HG03095 (cell line): ENCODE measurements around the gene TFF3.

Experiments used
- ATAC-seq: cut with Tn5 transposase; IDR thresholded peaks from one replicate; pipeline ENCODE4 v1.9.1; 2021; ENCODE audit warnings: moderate library complexity; ENCODE audit not compliant: unreplicated experiment

TFF3 gene

DNA sequence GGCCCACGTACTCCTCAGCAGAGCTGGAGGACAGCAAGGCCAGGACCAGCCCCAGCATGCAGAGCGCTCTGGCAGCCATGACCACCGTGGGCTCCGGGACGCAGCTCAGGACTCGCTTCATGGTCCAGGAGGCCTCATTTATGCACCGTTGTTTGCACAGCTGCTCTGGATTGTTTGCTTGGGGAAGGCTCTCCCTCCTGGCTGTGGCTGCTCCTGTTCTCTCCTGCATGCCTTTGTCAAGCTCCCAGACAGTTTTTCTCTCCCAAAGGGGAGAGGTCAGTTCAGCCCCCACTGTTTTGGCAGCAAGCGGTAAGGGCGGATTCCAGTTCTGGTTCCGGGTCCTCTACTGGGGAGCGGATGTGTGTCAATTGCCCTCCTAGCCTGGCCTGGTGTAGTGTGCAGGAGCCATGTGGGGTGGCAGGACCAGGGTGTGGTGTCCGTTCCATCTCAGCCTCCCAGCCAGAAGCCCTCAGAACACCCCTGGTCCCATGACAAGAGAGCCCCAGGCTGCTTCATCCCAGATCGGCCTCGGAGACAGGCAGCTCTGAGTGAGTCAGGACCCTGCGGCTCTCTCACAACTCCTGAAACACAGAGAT, at the start of gene TFF3:
TFF3 (minus strand) TSS at position 114 of the 596 bp plus-strand sequence; CDS start at position 79, 35 bp downstream.
- ATAC-seq, result no peak

GRCh38 chr21:42364304-42364865, 49.2 kb upstream of the TFF3 start:
- no peak for ATAC-seq

DNA sequence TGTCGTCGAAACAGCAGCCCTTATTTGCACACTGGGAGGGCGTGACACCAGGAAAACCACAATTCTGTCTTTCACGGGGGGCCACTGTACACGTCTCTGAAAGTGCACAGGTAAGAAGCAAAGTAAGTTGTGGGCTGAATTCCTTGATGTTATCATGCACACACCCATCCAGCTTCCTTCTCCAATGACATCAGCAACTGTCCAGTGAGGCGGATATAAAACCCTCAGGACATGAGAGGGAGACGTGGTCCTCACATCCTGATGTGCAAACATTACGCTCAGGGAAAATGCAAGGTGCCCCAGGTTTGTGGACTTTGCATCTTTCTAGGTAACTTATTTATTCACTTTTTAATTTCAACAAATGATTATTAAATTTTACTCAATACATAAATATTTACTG, 48.1 kb upstream of the TFF3 start:
- ATAC-seq, result no peak

GRCh38 chr21:42362700-42363099, 47.5 kb upstream of the TFF3 start:
- ATAC-seq, result no peak

DNA sequence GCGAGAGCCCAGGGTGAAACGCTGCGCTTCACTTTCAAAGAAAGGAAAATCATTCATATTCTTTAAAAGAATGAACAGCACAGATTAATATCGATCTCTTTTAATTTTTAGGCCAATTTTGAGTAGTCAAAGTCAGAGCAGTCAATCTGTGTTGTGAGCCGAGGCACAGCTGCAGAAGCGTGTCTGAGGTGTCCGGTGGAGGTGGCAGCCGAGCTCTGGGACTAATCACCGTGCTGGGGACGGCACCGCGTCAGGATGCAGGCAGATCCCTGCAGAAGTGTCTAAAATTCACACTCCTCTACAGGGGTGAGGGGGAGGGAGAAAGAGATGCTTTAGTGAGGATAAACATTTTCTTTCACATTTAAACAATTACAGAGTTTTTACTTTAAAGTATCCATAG, 47.0 kb upstream of the TFF3 start:
- no peak for ATAC-seq

GRCh38 chr21:42361286-42361685, 46.1 kb upstream of the TFF3 start:
- no peak for ATAC-seq

GRCh38 chr21:42360317-42360716, 45.1 kb upstream of the TFF3 start:
- no peak for ATAC-seq

DNA sequence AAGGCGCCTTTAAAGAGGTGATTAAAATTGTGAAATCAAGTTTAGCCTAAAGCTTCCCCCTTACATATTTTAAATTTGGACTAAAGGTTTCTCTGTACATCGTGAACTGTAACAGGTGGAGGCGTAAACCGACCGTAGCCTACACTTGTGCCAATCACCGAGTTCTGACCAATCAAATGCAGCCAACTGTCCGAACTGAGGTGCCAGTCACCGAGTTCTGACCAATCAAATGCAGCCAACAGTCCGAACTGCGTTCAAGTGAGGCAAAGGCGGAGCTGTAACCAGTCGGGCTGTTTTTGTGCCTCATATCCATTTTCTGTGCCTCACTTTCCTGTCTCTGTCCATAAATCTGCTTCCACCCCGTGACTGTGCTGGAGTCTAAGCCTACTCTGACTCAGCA, 43.7 kb upstream of the TFF3 start:
- ATAC-seq, result no peak

DNA sequence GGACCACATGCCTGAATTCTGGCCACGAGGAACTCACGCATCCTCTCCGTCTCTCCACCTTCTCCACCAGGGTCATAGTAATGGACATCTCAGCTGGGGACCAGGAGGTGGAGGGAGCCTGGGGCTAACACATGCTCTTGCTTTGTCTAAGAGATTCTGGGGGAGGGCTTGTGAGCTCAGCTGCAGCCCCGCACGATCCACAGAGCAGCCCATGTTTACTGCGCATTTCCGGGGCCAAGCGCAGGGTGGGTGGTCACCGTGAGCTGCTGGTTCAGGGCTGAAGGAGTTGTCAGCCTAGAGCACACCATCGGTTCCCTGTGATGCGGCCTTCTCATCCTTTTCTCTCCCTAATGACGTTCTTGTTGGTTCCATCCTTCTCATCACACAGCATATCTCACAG, 43.1 kb upstream of the TFF3 start:
- ATAC-seq, result no peak

DNA sequence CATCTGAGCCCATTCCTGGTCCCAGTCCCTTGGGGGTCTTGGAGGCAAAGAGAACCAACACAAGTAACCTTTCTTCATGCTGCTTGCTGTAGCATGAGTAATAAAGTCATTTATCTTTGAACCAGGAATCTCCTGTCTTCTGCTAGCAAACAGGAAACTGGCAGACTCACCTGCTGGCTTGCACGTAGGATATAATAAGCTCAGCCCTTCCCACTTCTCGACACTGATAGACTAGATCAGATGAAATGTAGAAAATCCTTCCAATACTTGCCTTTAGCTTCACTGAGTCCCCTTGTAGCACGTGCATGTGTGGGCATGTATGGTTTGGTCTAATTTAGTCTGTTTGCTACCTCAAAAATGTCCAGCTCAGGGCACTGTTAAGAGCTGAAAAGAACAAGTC, 42.1 kb upstream of the TFF3 start:
- ATAC-seq, result no peak

- ATAC-seq, result no peak
Observed at GRCh38 chr21:42356650-42357049, 41.4 kb upstream of the TFF3 start.

DNA sequence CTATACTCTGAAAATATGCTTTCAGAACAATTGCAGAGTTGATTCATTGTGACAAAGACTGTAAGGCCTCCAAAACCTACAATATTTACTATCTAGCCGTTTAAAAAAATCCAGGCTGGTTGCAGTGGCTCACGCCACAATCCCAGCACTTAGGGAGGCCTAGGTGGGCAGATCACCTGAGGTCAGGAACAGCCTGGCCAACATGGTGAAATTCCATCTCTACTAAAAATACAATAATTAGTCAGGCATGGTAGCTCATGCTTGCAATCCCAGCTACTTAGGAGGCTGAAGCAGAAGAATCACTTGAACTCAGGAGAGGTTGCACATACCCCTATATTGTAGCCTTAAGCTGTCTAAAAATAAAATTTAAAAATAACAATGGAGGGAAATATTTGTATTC, 40.8 kb upstream of the TFF3 start:
- ATAC-seq, result no peak

- no peak for ATAC-seq
Observed at GRCh38 chr21:42353623-42354022, 38.4 kb upstream of the TFF3 start.

- no peak for ATAC-seq
Observed at GRCh38 chr21:42352441-42353095, 37.4 kb upstream of the TFF3 start.

DNA sequence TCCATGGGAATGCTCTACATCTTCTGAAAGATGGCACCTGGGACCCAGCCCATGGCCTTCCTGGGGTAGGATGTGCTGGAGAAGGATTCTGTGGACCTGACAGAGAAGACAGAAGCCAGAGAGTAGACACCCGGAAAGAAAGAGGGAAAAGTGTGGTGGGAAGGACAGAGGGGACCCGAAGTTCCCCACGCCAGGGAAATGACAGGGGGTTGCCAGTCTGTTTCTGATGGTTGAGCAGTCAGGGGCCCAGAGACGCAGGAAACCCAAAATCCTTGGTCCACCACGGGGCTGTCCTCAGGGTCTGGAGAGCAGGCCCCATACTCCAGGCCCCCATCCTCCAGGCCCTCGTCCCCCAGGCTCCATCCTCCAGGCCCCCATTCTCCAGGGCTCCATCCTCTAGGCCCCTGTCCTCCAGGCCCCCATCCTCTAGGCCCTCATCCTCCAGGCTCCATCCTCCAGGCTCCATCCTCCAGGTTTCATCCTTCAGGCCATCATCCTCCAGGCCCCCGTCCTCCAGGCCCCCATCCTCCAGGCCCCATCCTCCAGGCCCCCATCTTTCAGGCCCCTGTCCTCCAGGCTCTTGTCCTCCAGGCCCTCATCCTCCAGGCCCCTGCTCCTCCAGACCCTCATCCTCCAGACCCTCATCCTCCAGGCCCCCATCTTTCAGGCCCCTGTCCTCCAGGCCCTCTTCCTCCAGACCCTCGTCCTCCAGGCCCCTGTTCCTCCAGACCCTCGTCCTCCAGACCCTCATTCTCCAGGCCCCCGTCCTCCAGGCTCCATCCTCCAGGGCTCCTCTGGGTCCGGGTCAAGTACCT, 36.6 kb upstream of the TFF3 start:
- no peak for ATAC-seq

- ATAC-seq, result no peak
Observed at GRCh38 chr21:42350927-42351426, 35.8 kb upstream of the TFF3 start, which contains the start of gene TFF2. TSS of gene TFF2 (minus strand) at chr21:42350994. CDS start at chr21:42350957, 37 bp downstream.

GRCh38 chr21:42350318-42350910, 35.2 kb upstream of the TFF3 start:
- ATAC-seq, result no peak

GRCh38 chr21:42349420-42350317, 34.5 kb upstream of the TFF3 start:
- ATAC-seq, result no peak

DNA sequence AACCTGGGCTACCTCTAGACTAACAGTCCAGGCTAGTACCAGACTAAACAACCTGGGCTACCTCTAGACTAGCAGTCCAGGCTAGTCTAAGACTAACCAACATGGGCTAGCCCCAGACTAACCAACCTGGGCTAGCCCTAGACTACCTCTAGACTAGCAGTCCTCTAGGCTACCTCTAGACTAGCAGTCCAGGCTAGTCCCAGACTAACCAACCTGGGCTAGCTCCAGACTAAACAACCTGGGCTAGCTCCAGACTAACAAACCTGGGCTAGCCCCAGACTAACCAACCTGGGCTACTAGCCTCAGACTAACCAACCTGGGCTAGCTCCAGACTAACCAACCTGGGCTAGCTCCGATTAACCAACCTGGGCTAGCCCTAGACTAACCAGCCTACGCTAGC, 33.6 kb upstream of the TFF3 start:
- no peak for ATAC-seq
